HG02981 (cell line): ENCODE data around the gene PTPRR.

ENCODE experiments used
- ATAC-seq: cut with Tn5 transposase; IDR thresholded peaks from one replicate; pipeline ENCODE4 v1.9.1; 2021; ENCODE audit warnings: mild to moderate bottlenecking, moderate library complexity; ENCODE audit not compliant: unreplicated experiment

PTPRR gene

GRCh38 chr12:70615174-70615866, 305.2 kb downstream of the PTPRR start:
- ATAC-seq = no peak

- ATAC-seq = no peak
These were observed 310.6 kb downstream of the PTPRR start for GRCh38 chr12:70609739-70610491.

GRCh38 chr12:70609203-70609602, 311.3 kb downstream of the PTPRR start:
- ATAC-seq = no peak

GRCh38 chr12:70608184-70608583, 312.4 kb downstream of the PTPRR start:
- ATAC-seq = no peak

- no peak for ATAC-seq
These were observed 313.4 kb downstream of the PTPRR start for GRCh38 chr12:70607107-70607506.

- no peak for ATAC-seq
These were observed 314.6 kb downstream of the PTPRR start for GRCh38 chr12:70605976-70606375.

GRCh38 chr12:70604662-70605061, 315.9 kb downstream of the PTPRR start:
- no peak for ATAC-seq

GRCh38 chr12:70603044-70603443, 317.5 kb downstream of the PTPRR start:
- no peak for ATAC-seq

- no peak for ATAC-seq
These were observed 321.9 kb downstream of the PTPRR start for GRCh38 chr12:70598467-70599193.

GRCh38 chr12:70592664-70593063, 327.9 kb downstream of the PTPRR start:
- no peak for ATAC-seq

- ATAC-seq = no peak
These were observed 329.9 kb downstream of the PTPRR start for GRCh38 chr12:70590549-70591226.

GRCh38 chr12:70590051-70590450, 330.5 kb downstream of the PTPRR start:
- peak; percentile 95 for ATAC-seq
